ENCODE data around the gene FAM210B. TPM values are rescaled to one million over a fixed set of nuclear protein-coding genes. Genes with fewer than 3 reads are reported as not detected.

FAM210B gene
- 1 to 10 TPM; 3.7 to 4.5 TPM for total RNA-seq

GRCh38 chr20:56358600-56359211 lies at the start of gene FAM210B:
FAM210B (plus strand) TSS chr20:56358974; CDS start chr20:56359006, 32 bp downstream.
- no peaks in the 10 kb centered on the region for H3K36me3 Mint-ChIP-seq (ENCODE audit: low read depth)
- peak; percentile 81 for DNase-seq
- no peaks in the 10 kb centered on the region for H3K9me3 Mint-ChIP-seq
- TF ChIP-seq CTCF (IDR thresholded peaks at IDR 0.05) = no peak
- H3K27me3 Mint-ChIP-seq = no peaks in the 10 kb centered on the region
- peak within 1 kb of the TSS; percentile 81 for H3K4me3 Mint-ChIP-seq
- POLR2A ChIA-PET = interaction anchor here (1.0 to 2.0 kb wide), 3 partner anchors 10 to 33 kb away, joined by 3 to 7 read pairs (median 4); partner anchors contain the start of gene AURKA
- CTCF ChIA-PET = interaction anchor here (0.8 to 3.8 kb wide), 5 partner anchors 10 to 1678 kb away, joined by 3 to 14 read pairs (median 3); no protein-coding TSS in a partner anchor
- H3K27ac Mint-ChIP-seq = peak within 1 kb of the TSS; percentile 57
- intact Hi-C loops (cut with micrococcal nuclease) = no loop called here
- ATAC-seq = peak; percentile 100
- peaks cover 18% of the 10 kb centered on the region for H3K4me1 Mint-ChIP-seq (ENCODE audit: low read depth)

GRCh38 chr20:56316051-56316450 lies 42.7 kb upstream of the FAM210B start:
- POLR2A ChIA-PET = no interaction called here
- CTCF ChIA-PET = no interaction called here
- H3K4me3 Mint-ChIP-seq = no peak overlapping the region
- intact Hi-C loops (cut with micrococcal nuclease) = no loop called here
- H3K27ac Mint-ChIP-seq = no peak overlapping the region
- no peaks in the 10 kb centered on the region for H3K4me1 Mint-ChIP-seq (ENCODE audit: low read depth)
- peaks cover 12% of the 10 kb centered on the region for H3K27me3 Mint-ChIP-seq
- H3K36me3 Mint-ChIP-seq (ENCODE audit: low read depth) = no peaks in the 10 kb centered on the region
- ATAC-seq (no peak), DNase-seq (no peak)
- peaks cover 4% of the 10 kb centered on the region for H3K9me3 Mint-ChIP-seq
- TF ChIP-seq CTCF (IDR thresholded peaks at IDR 0.05) = no peak

GRCh38 chr20:56316483-56316882 lies 42.3 kb upstream of the FAM210B start:
- ATAC-seq = no peak
- no peak overlapping the region for H3K4me3 Mint-ChIP-seq
- POLR2A ChIA-PET = no interaction called here
- CTCF ChIA-PET = no interaction called here
- H3K9me3 Mint-ChIP-seq = peaks cover 4% of the 10 kb centered on the region
- intact Hi-C loops (cut with micrococcal nuclease) = no loop called here
- no peak for TF ChIP-seq CTCF (IDR thresholded peaks at IDR 0.05)
- H3K27ac Mint-ChIP-seq = no peak overlapping the region
- no peaks in the 10 kb centered on the region for H3K4me1 Mint-ChIP-seq (ENCODE audit: low read depth)
- H3K27me3 Mint-ChIP-seq = peaks cover 12% of the 10 kb centered on the region
- no peak for DNase-seq
- H3K36me3 Mint-ChIP-seq (ENCODE audit: low read depth) = no peaks in the 10 kb centered on the region

- no peak for TF ChIP-seq CTCF (IDR thresholded peaks at IDR 0.05)
- POLR2A ChIA-PET = no interaction called here
- H3K4me3 Mint-ChIP-seq = no peak overlapping the region
- no peak overlapping the region for H3K27ac Mint-ChIP-seq
- CTCF ChIA-PET = no interaction called here
- no peaks in the 10 kb centered on the region for H3K9me3 Mint-ChIP-seq
- no peaks in the 10 kb centered on the region for H3K4me1 Mint-ChIP-seq (ENCODE audit: low read depth)
- DNase-seq (no peak), ATAC-seq (no peak)
- no peaks in the 10 kb centered on the region for H3K36me3 Mint-ChIP-seq (ENCODE audit: low read depth)
- intact Hi-C loops (cut with micrococcal nuclease) = no loop called here
- peaks cover 11% of the 10 kb centered on the region for H3K27me3 Mint-ChIP-seq
These were observed 36.1 kb upstream of the FAM210B start for GRCh38 chr20:56322681-56323080.

GRCh38 chr20:56323206-56323605 lies 35.6 kb upstream of the FAM210B start:
- no peak overlapping the region for H3K4me3 Mint-ChIP-seq
- intact Hi-C loops (cut with micrococcal nuclease) = no loop called here
- ATAC-seq (no peak), DNase-seq (no peak)
- ChIA-PET CTCF (no interaction called here), POLR2A (no interaction called here)
- H3K27ac Mint-ChIP-seq = no peak overlapping the region
- H3K4me1 Mint-ChIP-seq (ENCODE audit: low read depth) = no peaks in the 10 kb centered on the region
- H3K9me3 Mint-ChIP-seq = no peaks in the 10 kb centered on the region
- TF ChIP-seq CTCF (IDR thresholded peaks at IDR 0.05) = no peak
- peaks cover 11% of the 10 kb centered on the region for H3K27me3 Mint-ChIP-seq
- no peaks in the 10 kb centered on the region for H3K36me3 Mint-ChIP-seq (ENCODE audit: low read depth)
